AG10803 (cell line): ENCODE data around the gene NFATC1.

Experiments used
- DNase-seq: peaks from one replicate; pipeline ENCODE4 v3.0.0; 2010; ENCODE audit warnings: low read depth
- H3K4me3 ChIP-seq: 2 replicates; pipeline ENCODE4 v1.5.1; 2011; ENCODE audit warnings: mild to moderate bottlenecking, low read length, control low read depth
- TF ChIP-seq, protein P1 (sequence below): conservative IDR thresholded peaks from 2 replicates; pipeline ENCODE4 v1.5.1; 2011; ENCODE audit warnings: mild to moderate bottlenecking, low read length, control low read depth, inconsistent platforms

NFATC1 gene

DNA sequence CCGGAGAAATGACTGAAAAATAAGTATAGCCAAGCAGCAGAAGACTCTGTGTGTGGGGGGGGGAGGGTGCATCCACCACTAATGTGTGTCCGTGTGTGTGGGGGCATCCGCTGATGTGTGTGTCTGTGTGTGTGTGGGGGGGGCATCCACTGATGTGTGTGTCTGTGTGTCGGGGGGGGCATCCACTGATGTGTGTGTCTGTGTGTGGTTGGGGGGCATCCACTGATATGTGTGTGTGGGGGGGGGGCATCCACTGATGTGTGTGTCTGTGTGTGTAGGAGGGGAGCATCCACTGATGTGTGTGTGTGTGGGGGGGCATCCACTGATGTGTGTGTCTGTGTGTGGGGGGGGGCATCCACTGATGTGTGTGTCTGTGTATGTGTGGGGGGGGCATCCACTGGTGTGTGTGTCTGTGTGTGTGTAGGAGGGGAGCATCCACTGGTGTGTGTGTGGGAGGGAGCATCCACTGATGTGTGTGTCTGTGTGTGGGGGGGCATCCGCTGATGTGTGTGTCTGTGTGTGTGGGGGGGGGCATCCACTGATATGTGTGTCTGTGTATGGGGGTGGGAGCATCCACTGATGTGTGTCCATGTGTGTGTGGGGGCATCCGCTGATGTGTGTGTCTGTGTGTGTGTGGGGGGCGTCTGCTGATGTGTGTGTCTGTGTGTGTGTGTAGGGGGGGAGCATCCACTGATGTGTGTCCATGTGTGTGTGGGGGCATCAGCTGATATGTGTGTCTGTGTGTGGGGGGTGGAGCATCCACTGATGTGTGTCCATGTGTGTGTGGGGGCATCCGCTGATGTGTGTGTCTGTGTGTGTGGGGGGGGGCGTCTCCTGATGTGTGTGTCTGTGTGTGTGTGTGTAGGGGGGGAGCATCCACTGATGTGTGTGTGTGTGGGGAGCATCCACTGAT is 125.0 kb downstream of the NFATC1 start:
- no peak for DNase-seq
- TF ChIP-seq, protein P1, sequence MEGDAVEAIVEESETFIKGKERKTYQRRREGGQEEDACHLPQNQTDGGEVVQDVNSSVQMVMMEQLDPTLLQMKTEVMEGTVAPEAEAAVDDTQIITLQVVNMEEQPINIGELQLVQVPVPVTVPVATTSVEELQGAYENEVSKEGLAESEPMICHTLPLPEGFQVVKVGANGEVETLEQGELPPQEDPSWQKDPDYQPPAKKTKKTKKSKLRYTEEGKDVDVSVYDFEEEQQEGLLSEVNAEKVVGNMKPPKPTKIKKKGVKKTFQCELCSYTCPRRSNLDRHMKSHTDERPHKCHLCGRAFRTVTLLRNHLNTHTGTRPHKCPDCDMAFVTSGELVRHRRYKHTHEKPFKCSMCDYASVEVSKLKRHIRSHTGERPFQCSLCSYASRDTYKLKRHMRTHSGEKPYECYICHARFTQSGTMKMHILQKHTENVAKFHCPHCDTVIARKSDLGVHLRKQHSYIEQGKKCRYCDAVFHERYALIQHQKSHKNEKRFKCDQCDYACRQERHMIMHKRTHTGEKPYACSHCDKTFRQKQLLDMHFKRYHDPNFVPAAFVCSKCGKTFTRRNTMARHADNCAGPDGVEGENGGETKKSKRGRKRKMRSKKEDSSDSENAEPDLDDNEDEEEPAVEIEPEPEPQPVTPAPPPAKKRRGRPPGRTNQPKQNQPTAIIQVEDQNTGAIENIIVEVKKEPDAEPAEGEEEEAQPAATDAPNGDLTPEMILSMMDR: no peak
- H3K4me3 ChIP-seq: no peak overlapping the region

DNA sequence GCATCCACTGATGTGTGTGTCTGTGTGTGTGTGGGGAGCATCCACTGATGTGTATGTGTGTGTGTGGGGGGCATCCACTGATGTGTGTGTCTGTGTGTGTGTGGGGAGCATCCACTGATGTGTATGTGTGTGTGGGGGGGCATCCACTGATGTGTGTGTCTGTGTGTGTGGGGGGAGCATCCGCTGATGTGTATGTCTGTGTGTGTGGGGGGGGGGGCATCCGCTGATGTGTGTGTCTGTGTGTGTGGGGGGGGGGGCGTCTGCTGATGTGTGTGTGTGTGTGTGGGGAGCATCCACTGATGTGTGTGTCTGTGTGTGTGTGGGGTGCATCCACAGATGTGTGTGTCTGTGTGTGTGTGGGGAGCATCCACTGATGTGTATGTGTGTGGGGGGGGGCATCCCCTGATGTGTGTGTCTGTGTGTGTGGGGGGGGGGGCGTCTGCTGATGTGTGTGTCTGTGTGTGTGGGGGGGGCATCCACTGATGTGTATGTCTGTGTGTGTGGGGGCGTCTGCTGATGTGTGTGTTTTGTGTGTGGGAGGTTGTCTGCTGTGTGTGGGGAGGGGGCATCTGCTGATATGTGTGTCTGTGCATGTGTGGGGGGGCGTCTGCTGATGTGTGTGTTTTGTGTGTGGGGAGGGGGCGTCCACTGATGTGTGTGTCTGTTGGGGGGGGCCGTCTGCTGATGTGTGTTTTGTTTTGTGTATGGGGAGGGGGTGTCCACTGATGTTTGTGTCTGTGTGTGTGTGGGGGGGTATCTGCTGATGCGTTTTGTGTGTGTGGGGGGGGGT is 125.9 kb downstream of the NFATC1 start:
- TF ChIP-seq, protein P1: no peak
- H3K4me3 ChIP-seq: no peak overlapping the region

DNA sequence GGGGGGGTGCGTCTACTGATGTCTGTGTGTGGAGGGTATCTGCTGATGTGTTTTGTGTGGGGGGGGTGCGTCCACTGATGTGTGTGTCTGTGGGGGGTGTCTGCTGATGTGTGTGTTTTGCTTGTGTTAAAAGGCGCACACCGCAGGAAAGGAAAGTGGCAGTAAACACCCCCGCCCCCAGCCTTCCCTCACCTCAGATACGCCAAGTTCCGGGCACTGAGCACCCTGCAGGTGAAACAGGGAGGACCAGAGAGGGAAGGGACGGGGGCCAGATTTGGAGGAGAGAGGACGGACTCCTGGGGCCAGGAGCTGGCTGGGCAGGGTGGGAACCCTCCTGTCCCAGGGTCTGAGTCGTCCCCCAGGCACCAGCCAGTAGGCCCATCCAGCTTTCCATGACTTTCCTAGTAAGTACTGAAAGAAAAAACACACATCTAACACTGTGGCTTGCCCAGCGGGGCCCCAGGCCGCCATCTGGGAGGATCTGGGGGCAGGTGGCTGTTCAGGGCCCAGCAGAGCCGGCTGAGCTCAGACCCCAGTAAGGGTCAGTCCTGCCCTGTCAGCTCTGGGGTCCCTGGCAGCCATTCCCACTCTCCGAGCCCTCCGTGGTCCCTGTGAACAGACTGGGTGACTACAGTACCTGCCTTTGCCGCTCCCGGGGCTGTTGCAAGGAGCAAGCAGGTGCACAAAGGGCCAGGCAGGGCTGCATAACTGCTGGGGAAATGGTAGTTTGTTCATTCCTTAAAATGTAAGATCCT is 126.9 kb downstream of the NFATC1 start:
- no peak for DNase-seq
- TF ChIP-seq, protein P1: no peak
- H3K4me3 ChIP-seq: no peak overlapping the region

More for the DNA sequence above, 125.9 kb downstream of the NFATC1 start:
- DNase-seq: no peak

DNA sequence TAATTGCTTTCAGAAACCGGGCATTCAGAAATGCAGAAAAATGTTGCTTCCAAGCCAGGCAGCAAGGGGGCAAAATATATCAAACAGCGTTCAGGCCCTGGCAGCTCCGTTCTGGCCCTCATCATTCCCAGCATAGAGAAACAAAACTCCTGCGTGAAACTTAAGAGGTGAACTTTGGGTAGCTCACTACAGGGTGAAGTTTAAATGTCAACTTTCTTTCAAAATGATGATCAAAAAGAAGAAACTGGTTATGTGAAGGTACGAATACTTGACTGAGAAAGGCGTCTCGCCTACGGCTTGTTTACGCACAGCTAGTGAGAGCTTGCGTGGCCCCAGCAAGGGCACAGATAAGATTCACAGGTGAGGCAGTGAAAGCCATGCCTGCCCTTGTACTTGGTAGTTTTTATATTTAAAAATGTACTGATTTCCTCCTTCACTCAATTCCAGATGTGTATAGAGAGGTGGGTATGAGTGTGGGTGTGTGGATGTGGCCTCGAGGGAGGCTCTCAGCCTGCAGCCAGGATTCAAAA is 127.5 kb downstream of the NFATC1 start:
- H3K4me3 ChIP-seq: no peak overlapping the region
- DNase-seq: no peak
- TF ChIP-seq, protein P1: no peak

DNA sequence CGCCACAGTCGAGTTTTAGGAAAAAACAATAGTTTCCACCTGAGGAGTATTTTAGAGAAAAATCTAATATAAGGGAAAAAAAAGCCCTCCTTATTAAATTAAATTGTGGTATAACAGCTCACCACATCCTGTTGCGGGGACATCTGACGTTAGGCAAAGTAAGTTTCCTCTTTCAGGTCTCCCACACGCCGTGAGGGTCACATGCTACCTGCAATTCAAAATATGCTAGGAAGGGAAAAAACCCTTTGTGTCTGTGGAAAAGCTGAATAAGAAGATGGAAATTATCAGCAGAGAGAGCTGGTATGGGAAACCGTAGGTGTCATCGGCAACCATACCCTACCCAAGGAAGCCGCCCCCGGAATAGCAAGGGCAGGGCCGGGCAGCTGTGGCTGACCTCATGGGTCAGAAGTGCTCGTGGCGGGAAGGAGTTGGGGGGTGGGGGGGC is 128.0 kb downstream of the NFATC1 start:
- no peak for DNase-seq
- TF ChIP-seq, protein P1: no peak
- H3K4me3 ChIP-seq: no peak overlapping the region

DNA sequence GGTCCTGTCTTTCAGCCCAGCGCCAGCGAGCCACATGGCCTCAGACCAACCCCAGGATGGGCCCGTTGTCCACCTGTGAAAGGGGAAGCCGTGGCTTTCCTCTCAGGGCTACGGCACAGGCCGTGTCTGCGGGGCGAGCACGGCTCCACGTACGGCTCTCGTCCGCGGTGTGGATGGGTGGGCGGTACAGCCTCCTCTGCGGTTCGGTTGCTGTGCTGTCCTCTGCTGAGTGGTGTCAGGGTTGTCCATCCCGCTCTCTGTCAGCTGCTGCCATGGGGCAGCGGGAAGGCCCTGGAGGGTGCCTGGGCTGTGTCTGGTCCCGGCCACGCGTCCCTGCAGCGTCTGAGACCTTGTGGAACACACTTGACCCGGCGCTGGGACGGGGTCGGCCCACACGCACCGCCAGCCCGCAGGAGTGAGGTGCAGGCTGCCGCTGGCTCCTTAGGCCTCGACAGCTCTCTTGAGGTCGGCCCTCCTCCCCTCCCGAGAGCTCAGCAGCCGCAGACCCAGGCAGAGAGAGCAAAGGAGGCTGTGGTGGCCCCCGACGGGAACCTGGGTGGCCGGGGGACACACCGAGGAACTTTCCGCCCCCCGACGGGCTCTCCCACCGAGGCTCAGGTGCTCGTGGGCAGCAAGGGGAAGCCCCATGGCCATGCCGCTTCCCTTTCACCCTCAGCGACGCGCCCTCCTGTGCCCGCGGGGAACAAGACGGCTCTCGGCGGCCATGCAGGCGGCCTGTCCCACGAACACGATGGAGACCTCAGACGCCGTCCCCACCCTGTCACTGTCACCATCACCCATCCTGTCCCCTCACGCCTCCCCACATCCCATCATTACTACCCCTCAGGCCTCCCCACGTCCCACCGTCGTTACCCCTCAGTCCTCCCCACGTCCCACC is 128.7 kb downstream of the NFATC1 start:
- TF ChIP-seq, protein P1: no peak
- H3K4me3 ChIP-seq: no peak overlapping the region
- no peak for DNase-seq
